Left colon (tissue), 2 donors: ENCODE measurements around the gene COL11A2. TPM values are rescaled to one million over a fixed set of nuclear protein-coding genes. Genes with fewer than 3 reads are reported as not detected.

Experiments used
- ATAC-seq: fragments of 200-7000 bp; cut with Tn5 transposase; one replicate; pipeline ENCODE4 v1.9.1; 2020; ENCODE audit warnings: mild to moderate bottlenecking, moderate library complexity
- DNase-seq, 2 donors: peaks; one replicate each; pipeline ENCODE4 v3.0.0-alpha.2; 2020
- intact Hi-C, 2 donors: fragments of 100-400 bp; cut with DNase I in 1 of 2; cut with micrococcal nuclease in 1 of 2; formaldehyde crosslinking; loops; one replicate each; pipeline versions ENCODE4 v1.11.2 to v1.14.0; 2022; cut with DNase I, micrococcal nuclease
- total RNA-seq, 2 donors: library from RNA; stranded (reverse); fragmentation: NEBNext Ultra II Directional; extraction: Animal tissue kit (Norgen Biotek cat#: 25700); gene quantifications; one replicate each; pipeline ENCODE4 v1.2.1, GENCODE V29; 2021
- donor health status: DM: no; HTN: no; CAD: no.
- donor health status: DM: yes; HTN: yes; CAD: no.

The COL11A2 gene
- total RNA-seq, 2 donors from 2014 or later: 0.45 to 0.55 TPM

GRCh38 chr6:33207552-33208090 is 15.4 kb upstream of the COL11A2 start:
- ATAC-seq (peak; percentile 45), DNase-seq (peak; percentile 60 to 65)
- intact Hi-C loops: no loop called here

- ATAC-seq: no peak
- intact Hi-C loops: no loop called here
- DNase-seq: peak in 1 of 2 donors; percentile 35
These were observed 14.7 kb upstream of the COL11A2 start for GRCh38 chr6:33206864-33207551.

- DNase-seq: no peak
- ATAC-seq: no peak
- intact Hi-C loops: no loop called here
These were observed 14.0 kb upstream of the COL11A2 start for GRCh38 chr6:33206027-33206863.

- no peak for DNase-seq
- ATAC-seq: no peak
- intact Hi-C loops: no loop called here
These were observed 13.1 kb upstream of the COL11A2 start for GRCh38 chr6:33205191-33206026.

- DNase-seq: peak; percentile 97 to 99
- peak; percentile 68 for ATAC-seq
- intact Hi-C loops: no loop called here
These were observed 12.3 kb upstream of the COL11A2 start, which contains the start of gene HSD17B8 for GRCh38 chr6:33204415-33205190. Gene HSD17B8, plus strand, starts transcription at chr6:33204655. Its CDS starts 14 bp downstream, at chr6:33204669.

GRCh38 chr6:33204165-33204414 is 11.8 kb upstream of the COL11A2 start:
- intact Hi-C loops: no loop called here
- no peak for DNase-seq
- no peak for ATAC-seq

- intact Hi-C loops: no loop called here
- ATAC-seq (no peak), DNase-seq (no peak)
These were observed 11.3 kb upstream of the COL11A2 start for GRCh38 chr6:33203443-33204164.

GRCh38 chr6:33202799-33203198 is 10.5 kb upstream of the COL11A2 start:
- ATAC-seq: no peak
- DNase-seq: no peak
- intact Hi-C loops: no loop called here

- no peak for DNase-seq
- intact Hi-C loops: no loop called here
- ATAC-seq: no peak
These were observed 9.7 kb upstream of the COL11A2 start for GRCh38 chr6:33201935-33202334.

- ATAC-seq (no peak), DNase-seq (no peak)
- intact Hi-C loops: no loop called here
These were observed 8.9 kb upstream of the COL11A2 start for GRCh38 chr6:33201147-33201545.

- ATAC-seq (peak; percentile 77), DNase-seq (peak; percentile 99)
- intact Hi-C loops: no loop called here
These were observed 8.2 kb upstream of the COL11A2 start, which contains the start of the genes RXRB and SLC39A7 for GRCh38 chr6:33200219-33201146. Gene RXRB, minus strand, starts transcription at chr6:33200665. Its CDS starts 189 bp downstream, at chr6:33200476. Gene SLC39A7, plus strand, starts transcription at chr6:33200867. Its CDS starts 379 bp downstream, at chr6:33201246.

- DNase-seq (peak; percentile 84), ATAC-seq (peak; percentile 54)
- intact Hi-C loops: loop anchor here in 1 of 2 donors (5.0 kb wide), 1 partner anchor 37 kb away; no protein-coding TSS in a partner anchor
These were observed 7.5 kb upstream of the COL11A2 start for GRCh38 chr6:33199687-33200218.

- no peak for DNase-seq
- intact Hi-C loops: loop anchor here in 1 of 2 donors (5.0 kb wide), 1 partner anchor 37 kb away; no protein-coding TSS in a partner anchor
- ATAC-seq: no peak
These were observed 6.7 kb upstream of the COL11A2 start for GRCh38 chr6:33198853-33199436.

GRCh38 chr6:33198159-33198852 is 6.0 kb upstream of the COL11A2 start:
- ATAC-seq (no peak), DNase-seq (no peak)
- intact Hi-C loops: loop anchor here in 1 of 2 donors (5.0 kb wide), 1 partner anchor 36 kb away; no protein-coding TSS in a partner anchor

- ATAC-seq (peak; percentile 35), DNase-seq (peak; percentile 42 to 49)
- intact Hi-C loops: loop anchor here in 1 of 2 donors (5.0 kb wide), 1 partner anchor 35 kb away; no protein-coding TSS in a partner anchor
These were observed 5.3 kb upstream of the COL11A2 start for GRCh38 chr6:33197431-33198048.
